Activated CD4-positive, alpha-beta memory T cell treated with anti-CD3 and anti-CD28 coated beads, Interleukin-2, amount 10 ng/mL, durations not matched to agents 7 days and 5 days (primary cell): ENCODE data around the gene ADGRV1. TPM values are rescaled to one million over a fixed set of nuclear protein-coding genes. Genes with fewer than 3 reads are reported as not detected.

Experiments
- CTCF ChIA-PET: fragments of 350-600 bp; sonication (Branson Sonifier 250); formaldehyde crosslinking; loops from one replicate; lab custom pipeline; 2021; ENCODE audit warnings: antibody characterized with exemption, inconsistent platforms; lab: Charles Lee
- POLR2A ChIA-PET: fragments of 350-600 bp; sonication (Branson Sonifier 250); formaldehyde crosslinking; loops from one replicate; lab custom pipeline; 2021; ENCODE audit warnings: antibody characterized with exemption; lab: Charles Lee
- DNase-seq: peaks from one replicate; pipeline ENCODE4 v3.0.0-alpha.2; 2020
- H3K27ac Mint-ChIP-seq: one replicate; pipeline ENCODE4 v1.8.0; 2021; ENCODE audit warnings: mild to moderate bottlenecking, mixed read lengths
- H3K27me3 Mint-ChIP-seq: one replicate; pipeline ENCODE4 v1.8.0; 2021; ENCODE audit warnings: mixed read lengths
- H3K36me3 Mint-ChIP-seq: one replicate; pipeline ENCODE4 v1.8.0; 2021; ENCODE audit warnings: low read depth, mixed read lengths
- H3K4me1 Mint-ChIP-seq: one replicate; pipeline ENCODE4 v1.8.0; 2021; ENCODE audit warnings: mixed read lengths
- H3K4me3 Mint-ChIP-seq: one replicate; pipeline ENCODE4 v1.8.0; 2021; ENCODE audit warnings: mild to moderate bottlenecking, mixed read lengths
- H3K9me3 Mint-ChIP-seq: one replicate; pipeline ENCODE4 v1.8.0; 2021; ENCODE audit warnings: mixed read lengths
- total RNA-seq, 2 experiments: library from RNA; stranded (reverse); gene quantifications; one replicate each; pipeline ENCODE4 v1.2.3, GENCODE V29; 2021

ADGRV1 gene, protein sequence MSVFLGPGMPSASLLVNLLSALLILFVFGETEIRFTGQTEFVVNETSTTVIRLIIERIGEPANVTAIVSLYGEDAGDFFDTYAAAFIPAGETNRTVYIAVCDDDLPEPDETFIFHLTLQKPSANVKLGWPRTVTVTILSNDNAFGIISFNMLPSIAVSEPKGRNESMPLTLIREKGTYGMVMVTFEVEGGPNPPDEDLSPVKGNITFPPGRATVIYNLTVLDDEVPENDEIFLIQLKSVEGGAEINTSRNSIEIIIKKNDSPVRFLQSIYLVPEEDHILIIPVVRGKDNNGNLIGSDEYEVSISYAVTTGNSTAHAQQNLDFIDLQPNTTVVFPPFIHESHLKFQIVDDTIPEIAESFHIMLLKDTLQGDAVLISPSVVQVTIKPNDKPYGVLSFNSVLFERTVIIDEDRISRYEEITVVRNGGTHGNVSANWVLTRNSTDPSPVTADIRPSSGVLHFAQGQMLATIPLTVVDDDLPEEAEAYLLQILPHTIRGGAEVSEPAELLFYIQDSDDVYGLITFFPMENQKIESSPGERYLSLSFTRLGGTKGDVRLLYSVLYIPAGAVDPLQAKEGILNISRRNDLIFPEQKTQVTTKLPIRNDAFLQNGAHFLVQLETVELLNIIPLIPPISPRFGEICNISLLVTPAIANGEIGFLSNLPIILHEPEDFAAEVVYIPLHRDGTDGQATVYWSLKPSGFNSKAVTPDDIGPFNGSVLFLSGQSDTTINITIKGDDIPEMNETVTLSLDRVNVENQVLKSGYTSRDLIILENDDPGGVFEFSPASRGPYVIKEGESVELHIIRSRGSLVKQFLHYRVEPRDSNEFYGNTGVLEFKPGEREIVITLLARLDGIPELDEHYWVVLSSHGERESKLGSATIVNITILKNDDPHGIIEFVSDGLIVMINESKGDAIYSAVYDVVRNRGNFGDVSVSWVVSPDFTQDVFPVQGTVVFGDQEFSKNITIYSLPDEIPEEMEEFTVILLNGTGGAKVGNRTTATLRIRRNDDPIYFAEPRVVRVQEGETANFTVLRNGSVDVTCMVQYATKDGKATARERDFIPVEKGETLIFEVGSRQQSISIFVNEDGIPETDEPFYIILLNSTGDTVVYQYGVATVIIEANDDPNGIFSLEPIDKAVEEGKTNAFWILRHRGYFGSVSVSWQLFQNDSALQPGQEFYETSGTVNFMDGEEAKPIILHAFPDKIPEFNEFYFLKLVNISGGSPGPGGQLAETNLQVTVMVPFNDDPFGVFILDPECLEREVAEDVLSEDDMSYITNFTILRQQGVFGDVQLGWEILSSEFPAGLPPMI (N-terminal part only)
- total RNA-seq: not detected

DNA sequence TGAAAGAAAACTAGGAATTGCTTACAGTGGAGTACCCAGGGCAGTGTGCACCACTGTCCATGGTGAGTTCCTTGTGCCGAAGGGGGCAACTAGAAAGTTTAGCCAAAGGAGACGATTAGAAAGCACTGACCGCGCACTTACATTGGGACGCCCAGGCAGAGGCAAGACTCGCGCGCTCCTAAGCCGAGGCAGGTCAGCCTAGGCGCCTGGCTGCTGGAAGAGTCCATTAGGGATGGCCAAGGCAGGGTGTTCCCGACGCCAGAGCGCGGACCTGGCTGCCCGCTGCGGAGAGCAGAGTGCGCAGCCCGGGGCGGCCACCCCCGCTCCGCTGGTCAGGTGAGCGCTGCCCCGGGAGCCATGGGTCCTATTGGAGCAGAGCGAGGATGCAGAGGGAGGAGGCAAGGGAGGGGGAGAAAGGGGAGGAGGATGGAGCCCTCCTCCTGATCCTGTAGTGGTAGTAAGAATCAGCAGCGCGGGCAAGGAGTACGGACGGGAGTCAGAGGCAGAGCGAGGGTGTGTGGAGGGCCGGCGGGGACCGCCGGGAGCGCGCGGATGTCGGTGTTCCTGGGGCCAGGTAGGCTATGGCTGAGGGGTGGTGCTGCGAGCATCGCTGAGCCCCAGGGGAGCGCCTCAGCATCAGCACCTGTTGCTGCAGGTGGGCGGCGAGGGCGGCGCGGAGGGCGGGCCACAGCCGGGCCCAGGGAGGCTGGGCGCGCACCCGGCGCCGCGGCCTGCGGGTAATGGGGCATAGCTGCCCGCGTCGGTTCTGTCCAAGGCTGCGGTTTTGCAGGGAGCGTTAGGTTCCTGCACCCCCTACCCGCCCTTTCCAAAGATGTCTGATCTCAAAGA, at the start of gene ADGRV1:
ADGRV1 (plus strand) TSS at position 454 of the 849 bp plus-strand sequence; CDS start at position 553, 99 bp downstream.
- DNase-seq: no peak
- no peaks in the 10 kb centered on the region for H3K36me3 Mint-ChIP-seq
- peaks cover 5% of the 10 kb centered on the region for H3K4me1 Mint-ChIP-seq
- ChIA-PET POLR2A (no interaction called here), CTCF (no interaction called here)
- H3K27ac Mint-ChIP-seq: no peak within 1 kb of the TSS
- H3K9me3 Mint-ChIP-seq: no peaks in the 10 kb centered on the region
- peaks cover 60% of the 10 kb centered on the region for H3K27me3 Mint-ChIP-seq
- peak within 1 kb of the TSS; percentile 6 for H3K4me3 Mint-ChIP-seq

DNA sequence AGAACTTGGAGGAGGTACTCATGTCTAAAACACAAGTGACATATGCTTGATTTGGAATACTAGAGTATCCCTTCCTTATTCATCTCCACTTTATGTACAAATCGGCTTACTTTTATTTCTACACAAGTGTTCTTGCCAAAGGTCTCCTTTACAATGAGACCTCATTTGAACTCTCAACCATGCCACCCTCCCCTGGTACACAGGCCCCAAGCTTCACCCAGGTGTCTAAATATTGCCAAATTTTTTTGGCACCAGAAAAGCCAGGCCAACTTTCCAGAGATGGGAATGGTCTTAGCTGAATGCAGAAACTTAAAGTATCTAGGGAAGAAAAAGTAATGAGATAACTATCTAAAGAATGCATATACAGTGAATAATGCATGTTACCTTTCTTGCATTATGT, 48.2 kb upstream of the ADGRV1 start:
- Mint-ChIP-seq H3K27me3 (no peaks in the 10 kb centered on the region), H3K4me1 (peaks cover 8% of the 10 kb centered on the region), H3K9me3 (no peaks in the 10 kb centered on the region), H3K4me3 (no peak overlapping the region), H3K36me3 (peaks cover 5% of the 10 kb centered on the region), H3K27ac (no peak overlapping the region)
- CTCF ChIA-PET: no interaction called here
- no peak for DNase-seq
- POLR2A ChIA-PET: no interaction called here

DNA sequence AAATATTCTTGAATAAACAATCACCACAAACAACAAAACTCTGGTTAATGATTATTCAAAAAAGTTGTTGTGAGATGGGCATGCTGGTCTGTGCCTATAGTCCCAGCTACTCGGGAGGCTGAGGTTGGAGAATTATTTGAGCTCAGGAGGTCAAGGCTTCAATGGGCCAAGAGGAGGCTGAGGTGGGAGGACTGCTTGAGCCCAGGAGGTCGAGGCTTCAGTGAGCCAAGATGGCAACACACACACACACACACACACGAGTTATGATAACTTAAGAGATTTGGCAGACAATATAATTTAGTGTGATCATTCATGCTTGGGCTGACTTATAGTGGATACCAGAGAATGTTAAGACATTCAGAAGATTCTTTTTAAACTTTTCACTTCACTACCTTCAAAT, 44.1 kb upstream of the ADGRV1 start:
- Mint-ChIP-seq H3K27me3 (no peaks in the 10 kb centered on the region), H3K9me3 (no peaks in the 10 kb centered on the region), H3K36me3 (peaks cover 16% of the 10 kb centered on the region), H3K27ac (no peak overlapping the region), H3K4me3 (no peak overlapping the region), H3K4me1 (peaks cover 8% of the 10 kb centered on the region)
- DNase-seq: no peak
- CTCF ChIA-PET: no interaction called here
- POLR2A ChIA-PET: no interaction called here

DNA sequence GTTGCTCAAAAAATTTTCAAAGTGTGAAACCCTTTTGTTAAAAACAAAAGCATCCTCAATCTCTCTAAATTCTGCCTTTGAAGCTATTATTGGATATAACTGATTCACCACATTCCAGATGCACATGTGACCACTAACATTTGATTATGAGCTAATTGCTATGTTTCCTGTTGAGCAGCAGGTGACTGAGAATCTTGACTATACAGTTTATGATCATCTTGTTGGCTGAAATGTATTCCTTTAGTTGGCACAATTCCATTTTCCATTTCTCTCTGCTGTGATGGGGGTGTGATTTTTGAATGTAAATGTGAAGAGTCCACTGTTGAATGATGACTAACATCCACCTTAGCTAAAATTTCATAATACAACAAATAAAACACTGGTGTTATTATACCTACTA, 39.9 kb upstream of the ADGRV1 start:
- POLR2A ChIA-PET: no interaction called here
- no peak overlapping the region for H3K27ac Mint-ChIP-seq

DNA sequence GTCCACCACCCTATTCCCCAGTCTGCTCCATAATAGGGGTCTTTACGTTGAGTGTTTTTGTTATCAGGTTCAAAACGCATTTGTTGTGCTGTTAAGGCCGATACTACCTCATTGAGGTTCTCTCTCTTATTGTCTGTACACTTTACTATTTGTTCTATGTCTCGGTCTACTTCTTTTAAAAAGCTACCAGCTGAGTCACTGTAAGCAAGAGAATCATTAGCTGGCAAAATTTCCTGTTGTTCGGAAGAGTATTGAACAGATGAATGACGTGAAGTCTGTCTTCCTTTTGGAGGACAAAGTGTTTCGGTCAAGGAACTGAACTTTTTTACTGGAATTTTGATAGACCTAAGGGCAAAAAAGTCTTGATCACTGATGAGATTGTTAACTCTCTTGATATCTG, 39.5 kb upstream of the ADGRV1 start:
- DNase-seq: no peak
- H3K36me3 Mint-ChIP-seq: peaks cover 51% of the 10 kb centered on the region
- no peaks in the 10 kb centered on the region for H3K27me3 Mint-ChIP-seq
- H3K4me3 Mint-ChIP-seq: no peak overlapping the region
- H3K9me3 Mint-ChIP-seq: no peaks in the 10 kb centered on the region
- CTCF ChIA-PET: no interaction called here
- H3K4me1 Mint-ChIP-seq: peaks cover 8% of the 10 kb centered on the region
- H3K27ac Mint-ChIP-seq: no peak overlapping the region
- POLR2A ChIA-PET: no interaction called here

More for the DNA sequence above, 39.9 kb upstream of the ADGRV1 start:
- no peak overlapping the region for H3K4me3 Mint-ChIP-seq
- no peak for DNase-seq
- H3K27me3 Mint-ChIP-seq: no peaks in the 10 kb centered on the region
- no peaks in the 10 kb centered on the region for H3K9me3 Mint-ChIP-seq
- CTCF ChIA-PET: no interaction called here
- H3K4me1 Mint-ChIP-seq: peaks cover 8% of the 10 kb centered on the region
- H3K36me3 Mint-ChIP-seq: peaks cover 47% of the 10 kb centered on the region

DNA sequence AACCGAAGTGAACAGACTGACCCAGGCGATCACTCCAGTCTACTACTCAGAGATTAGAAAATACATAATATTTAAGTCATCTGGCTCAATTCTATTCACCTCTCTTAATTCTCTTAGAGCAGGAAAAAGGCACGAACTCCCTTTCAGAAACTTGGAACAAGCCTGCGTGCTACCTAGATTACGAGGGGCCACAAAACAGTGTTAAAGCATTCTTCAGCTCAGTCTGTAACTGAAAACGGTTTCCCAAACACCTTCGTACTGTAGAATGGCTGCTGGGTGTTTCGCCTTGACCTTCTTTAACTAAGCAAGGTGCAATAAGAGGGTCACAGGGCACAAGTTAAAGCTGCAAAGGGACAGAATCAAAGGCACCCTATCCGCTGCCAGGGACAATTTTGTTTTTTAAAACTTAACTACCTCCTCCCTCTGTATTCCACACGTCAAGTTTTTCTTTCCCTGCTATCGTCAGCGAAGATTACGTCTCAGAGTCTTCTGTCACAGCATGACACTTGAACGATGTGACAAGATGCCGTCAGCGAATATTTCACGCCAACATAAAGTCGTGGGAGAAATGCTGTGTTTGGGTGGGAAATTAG, 29.9 kb upstream of the ADGRV1 start:
- peak overlapping the region; percentile 87 for H3K4me3 Mint-ChIP-seq
- H3K9me3 Mint-ChIP-seq: no peaks in the 10 kb centered on the region
- H3K4me1 Mint-ChIP-seq: peaks cover 27% of the 10 kb centered on the region
- CTCF ChIA-PET: interaction anchor here (2.6 to 3.7 kb wide), 3 partner anchors 54 to 119 kb away, joined by 10 to 54 read pairs (median 12); partner anchors contain the start of genes CETN3, MBLAC2 and POLR3G
- DNase-seq: peak; percentile 20
- H3K27ac Mint-ChIP-seq: peak overlapping the region; percentile 72
- POLR2A ChIA-PET: interaction anchor here (1.4 to 3.7 kb wide), 4 partner anchors 54 to 852 kb away, joined by 4 to 37 read pairs (median 16); partner anchors contain the start of genes CETN3, MBLAC2 and POLR3G
- H3K27me3 Mint-ChIP-seq: peaks cover 16% of the 10 kb centered on the region
- H3K36me3 Mint-ChIP-seq: peaks cover 19% of the 10 kb centered on the region

DNA sequence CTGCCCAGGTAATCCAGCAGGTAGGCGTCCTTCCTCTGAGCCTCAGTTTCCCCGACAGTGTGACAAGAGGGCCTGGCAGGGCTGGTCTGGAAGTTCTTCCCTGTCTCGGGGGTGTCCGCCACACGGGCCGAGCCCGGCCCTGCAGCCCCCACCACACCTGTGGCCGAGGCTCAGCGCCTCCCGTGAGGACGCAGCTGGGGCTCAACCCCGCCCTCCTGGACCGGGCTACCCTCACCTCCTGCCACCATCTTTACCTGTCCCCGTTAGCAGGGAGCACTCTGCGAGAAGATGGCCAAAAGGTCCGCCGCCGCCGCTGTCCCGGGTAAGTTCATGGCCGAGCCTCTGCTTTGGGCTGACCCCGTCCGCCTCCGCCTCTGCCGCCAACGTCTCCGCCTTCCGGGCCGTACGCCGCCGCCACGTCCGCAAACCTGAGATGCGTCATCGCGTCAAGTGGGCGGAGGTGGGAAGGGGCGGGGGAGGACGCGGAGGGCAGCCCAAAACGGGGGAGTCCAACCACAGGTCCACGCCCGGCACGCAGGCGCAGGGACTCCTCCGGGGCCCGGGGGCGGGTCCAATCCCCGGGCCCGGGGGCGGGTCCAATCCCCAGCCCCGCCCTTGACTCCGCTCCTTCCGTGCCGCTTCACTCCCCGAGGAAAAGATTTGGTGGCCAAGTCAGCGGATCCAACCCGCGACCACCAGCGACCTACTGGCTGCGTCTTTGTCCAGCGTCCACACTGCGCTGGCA, 29.2 kb upstream of the ADGRV1 start, which contains the start of gene LYSMD3:
LYSMD3 (minus strand) TSS at position 391 of the 745 bp plus-strand sequence. CDS start 4,295 bp downstream, outside the sequence.
- Mint-ChIP-seq H3K36me3 (peaks cover 16% of the 10 kb centered on the region), H3K4me1 (peaks cover 27% of the 10 kb centered on the region), H3K9me3 (no peaks in the 10 kb centered on the region), H3K4me3 (peak within 1 kb of the TSS; percentile 87), H3K27me3 (peaks cover 22% of the 10 kb centered on the region), H3K27ac (peak within 1 kb of the TSS; percentile 87)
- ChIA-PET CTCF (interaction anchor here (0.8 to 3.7 kb wide), 14 partner anchors 9 to 264 kb away, joined by 3 to 54 read pairs (median 4); partner anchors contain the start of genes CETN3, MBLAC2 and POLR3G), POLR2A (interaction anchor here (1.2 to 3.7 kb wide), 5 partner anchors 55 to 851 kb away, joined by 3 to 37 read pairs (median 7); partner anchors contain the start of genes CETN3, MBLAC2 and POLR3G)
- peak; percentile 98 for DNase-seq

DNA sequence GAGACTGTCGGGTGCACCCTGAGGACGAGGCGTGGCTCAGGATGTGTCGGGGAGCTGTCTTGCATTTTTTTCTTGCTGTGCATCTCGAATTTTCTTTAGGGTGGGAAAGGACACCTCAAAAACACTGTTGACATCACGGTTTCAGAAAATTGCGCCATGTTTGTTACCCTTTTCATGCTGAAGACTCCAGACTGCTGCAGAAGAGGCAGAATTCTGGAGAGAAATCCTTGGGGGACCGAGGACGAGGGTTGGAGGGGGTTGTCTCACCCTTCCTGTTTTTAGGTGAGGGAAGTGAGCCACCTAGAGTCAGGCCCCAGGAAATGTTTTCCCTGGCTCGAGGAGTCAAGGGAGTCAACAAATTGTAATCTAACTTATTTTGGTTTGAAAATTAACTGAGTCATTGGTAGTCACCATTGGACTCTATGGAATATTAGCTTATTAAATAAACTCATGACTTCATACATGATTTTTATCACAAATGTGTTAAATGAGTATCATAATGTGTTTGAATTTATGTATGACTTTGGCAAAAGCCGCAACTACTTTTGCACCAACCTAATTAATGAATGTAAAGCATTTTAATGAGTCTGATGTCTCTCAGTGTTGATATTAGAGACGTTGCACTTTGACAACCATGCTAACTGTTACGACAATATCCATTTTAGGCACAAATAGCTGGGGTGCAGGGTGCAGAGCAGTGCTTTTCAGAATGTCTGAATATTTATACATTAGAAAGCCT, 28.5 kb upstream of the ADGRV1 start:
- peak overlapping the region; percentile 87 for H3K27ac Mint-ChIP-seq
- peaks cover 25% of the 10 kb centered on the region for H3K4me1 Mint-ChIP-seq
- peaks cover 24% of the 10 kb centered on the region for H3K27me3 Mint-ChIP-seq
- peaks cover 10% of the 10 kb centered on the region for H3K36me3 Mint-ChIP-seq
- no peaks in the 10 kb centered on the region for H3K9me3 Mint-ChIP-seq
- CTCF ChIA-PET: interaction anchor here (0.8 to 3.7 kb wide), 14 partner anchors 8 to 265 kb away, joined by 3 to 54 read pairs (median 4); partner anchors contain the start of genes CETN3, MBLAC2 and POLR3G
- POLR2A ChIA-PET: interaction anchor here (1.2 to 3.7 kb wide), 3 partner anchors 55 to 120 kb away, joined by 3 to 37 read pairs (median 24); partner anchors contain the start of genes CETN3, MBLAC2 and POLR3G
- DNase-seq: peak; percentile 65
- peak overlapping the region; percentile 87 for H3K4me3 Mint-ChIP-seq

DNA sequence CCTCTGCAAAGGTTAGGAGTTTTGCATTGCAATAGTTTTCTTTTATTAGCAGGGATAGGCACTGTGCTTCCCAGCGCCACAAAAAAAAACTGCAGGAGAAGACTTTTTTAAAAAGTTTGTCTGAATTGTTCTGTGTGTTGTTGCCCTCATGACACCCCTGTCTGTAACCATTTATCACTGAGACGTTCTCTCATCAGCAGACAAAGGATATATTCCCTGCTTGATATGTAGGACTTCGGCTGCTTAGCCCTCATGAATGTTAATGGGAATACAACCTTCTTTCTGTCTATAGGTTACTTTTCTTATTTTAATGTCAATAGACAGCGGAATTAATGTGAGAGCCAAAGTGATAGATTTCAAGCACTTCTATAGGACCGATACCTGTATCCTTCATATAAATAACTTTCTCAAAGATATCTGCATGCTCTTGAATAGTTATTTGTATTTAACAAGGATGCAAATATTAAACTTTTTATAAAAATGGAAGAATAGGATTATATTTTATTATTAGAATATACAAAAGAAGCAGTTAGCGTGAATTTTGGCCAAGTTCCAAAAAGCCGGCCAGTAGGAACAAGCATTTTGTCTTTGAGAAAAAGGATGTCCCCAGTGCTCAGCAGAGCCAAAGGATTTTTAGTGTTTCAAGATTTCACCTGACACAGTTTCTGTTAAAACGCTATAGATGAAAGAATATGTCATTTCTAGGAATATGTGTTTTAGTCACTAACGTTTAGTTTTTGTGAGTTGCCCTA, 27.7 kb upstream of the ADGRV1 start:
- Mint-ChIP-seq H3K9me3 (no peaks in the 10 kb centered on the region), H3K27ac (no peak overlapping the region), H3K4me1 (peaks cover 25% of the 10 kb centered on the region), H3K4me3 (no peak overlapping the region), H3K36me3 (peaks cover 8% of the 10 kb centered on the region), H3K27me3 (peaks cover 29% of the 10 kb centered on the region)
- ChIA-PET CTCF (interaction anchor here (0.9 to 3.7 kb wide), 11 partner anchors 17 to 175 kb away, joined by 3 to 54 read pairs (median 5); partner anchors contain the start of genes CETN3, MBLAC2 and POLR3G), POLR2A (interaction anchor here (1.2 to 3.7 kb wide), 3 partner anchors 56 to 121 kb away, joined by 3 to 37 read pairs (median 24); partner anchors contain the start of genes CETN3, MBLAC2 and POLR3G)
- no peak for DNase-seq
